ENCODE data around the gene RPLP2. TPM values are rescaled to one million over a fixed set of nuclear protein-coding genes. Genes with fewer than 3 reads are reported as not detected.

The RPLP2 gene
- total and polyA plus RNA-seq, 2 donors (not counting 1 experiment from before 2014, with no cell fraction given) = 525 to 3,947 TPM

GRCh38 chr11:799641-800316 lies 10.0 kb upstream of the RPLP2 start:
- WGBS (ENCODE audit: insufficient coverage) = 98% methylated on average over 32 of the region's 32 CpGs
- H3K4me3 Mint-ChIP-seq = peak overlapping the region; percentile 16
- intact Hi-C loops (cut with micrococcal nuclease) = loop anchor here (5.0 to 10.0 kb wide), 4 partner anchors 72 to 592 kb away; partner anchors contain the start of genes BET1L, HRAS, LRRC56 and PTDSS2
- peaks cover 21% of the 10 kb centered on the region for H3K4me1 Mint-ChIP-seq
- TF ChIP-seq, protein P1, sequence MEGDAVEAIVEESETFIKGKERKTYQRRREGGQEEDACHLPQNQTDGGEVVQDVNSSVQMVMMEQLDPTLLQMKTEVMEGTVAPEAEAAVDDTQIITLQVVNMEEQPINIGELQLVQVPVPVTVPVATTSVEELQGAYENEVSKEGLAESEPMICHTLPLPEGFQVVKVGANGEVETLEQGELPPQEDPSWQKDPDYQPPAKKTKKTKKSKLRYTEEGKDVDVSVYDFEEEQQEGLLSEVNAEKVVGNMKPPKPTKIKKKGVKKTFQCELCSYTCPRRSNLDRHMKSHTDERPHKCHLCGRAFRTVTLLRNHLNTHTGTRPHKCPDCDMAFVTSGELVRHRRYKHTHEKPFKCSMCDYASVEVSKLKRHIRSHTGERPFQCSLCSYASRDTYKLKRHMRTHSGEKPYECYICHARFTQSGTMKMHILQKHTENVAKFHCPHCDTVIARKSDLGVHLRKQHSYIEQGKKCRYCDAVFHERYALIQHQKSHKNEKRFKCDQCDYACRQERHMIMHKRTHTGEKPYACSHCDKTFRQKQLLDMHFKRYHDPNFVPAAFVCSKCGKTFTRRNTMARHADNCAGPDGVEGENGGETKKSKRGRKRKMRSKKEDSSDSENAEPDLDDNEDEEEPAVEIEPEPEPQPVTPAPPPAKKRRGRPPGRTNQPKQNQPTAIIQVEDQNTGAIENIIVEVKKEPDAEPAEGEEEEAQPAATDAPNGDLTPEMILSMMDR (IDR thresholded peaks at IDR 0.05) = no peak
- no peak for TF ChIP-seq EZH2 (IDR thresholded peaks at IDR 0.05; ENCODE audit: borderline replicate concordance, insufficient read depth, low read depth, low read length, poor library complexity, severe bottlenecking)
- H4K20me1 ChIP-seq (ENCODE audit: control insufficient read depth, insufficient read depth, low read length, poor library complexity, severe bottlenecking) = peaks cover 66% of the 10 kb centered on the region
- H3K27me3 Mint-ChIP-seq = no peaks in the 10 kb centered on the region
- H3K27me3 ChIP-seq (replicated peaks in 1 of 4; ENCODE audit: control extremely low read depth in 1 of 4, control insufficient read depth in 3 of 4, insufficient read depth in 4 of 4, low read length in 3 of 4) = no peaks in the 10 kb centered on the region
- peaks cover 27 to 50% of the 10 kb centered on the region in 2 donors for H3K4me1 ChIP-seq (ENCODE audit: control insufficient read depth in 2 of 2, insufficient read depth in 2 of 2, low read length in 2 of 2)
- no peak overlapping the region for H3K4me3 ChIP-seq (ENCODE audit: control extremely low read depth in 1 of 5, extremely low read depth in 1 of 5, insufficient read depth in 1 of 5, low read depth in 2 of 5, low read length in 4 of 5)
- H3K36me3 ChIP-seq (replicated peaks in 1 of 2; ENCODE audit: control extremely low read depth in 1 of 2, control insufficient read depth in 1 of 2, extremely low read depth in 1 of 2, insufficient read depth in 2 of 2, low read length in 1 of 2) = peaks cover 0 to 9% of the 10 kb centered on the region in 2 experiments
- no peaks in the 10 kb centered on the region for H3K9me3 Mint-ChIP-seq (ENCODE audit: insufficient read depth)
- H3K9me3 ChIP-seq (ENCODE audit: control extremely low read depth in 1 of 3, control insufficient read depth in 2 of 3, insufficient read depth in 1 of 3, low read length in 2 of 3) = no peaks in the 10 kb centered on the region
- no peak overlapping the region for H3K9ac ChIP-seq (ENCODE audit: low read length)
- ATAC-seq (ENCODE audit: low read depth) = no peak
- no peak for DNase-seq
- no peak overlapping the region for H3K4me2 ChIP-seq (replicated peaks; ENCODE audit: low read depth, low read length, poor library complexity, severe bottlenecking)
- ChIA-PET CTCF (interaction anchor here (1.3 kb wide), 2 partner anchors 9 to 43 kb away, joined by 3 to 5 read pairs; partner anchors contain the start of gene RPLP2), POLR2A (interaction anchor here (2.8 kb wide), 1 partner anchor 9 kb away, joined by 12 read pairs; the partner anchor contains the start of gene RPLP2)
- peaks cover 79% of the 10 kb centered on the region for H3K79me2 ChIP-seq (ENCODE audit: control insufficient read depth, insufficient read depth, low read length)
- no peak overlapping the region for H3K27ac Mint-ChIP-seq
- H2AFZ ChIP-seq (ENCODE audit: insufficient read depth, low read depth, low read length, poor library complexity, severe bottlenecking) = no peak overlapping the region
- H3K27ac ChIP-seq (ENCODE audit: low read length in 2 of 2) = no peak overlapping the region

- Histone ChIP-seq H3K4me1 (ENCODE audit: control insufficient read depth in 2 of 2, insufficient read depth in 2 of 2, low read length in 2 of 2) (peaks cover 23 to 46% of the 10 kb centered on the region in 2 donors), H3K79me2 (ENCODE audit: control insufficient read depth, insufficient read depth, low read length) (peaks cover 73% of the 10 kb centered on the region), H3K27ac (ENCODE audit: low read length in 2 of 2) (no peak overlapping the region), H3K27me3 (replicated peaks in 1 of 4; ENCODE audit: control extremely low read depth in 1 of 4, control insufficient read depth in 3 of 4, insufficient read depth in 4 of 4, low read length in 3 of 4) (no peaks in the 10 kb centered on the region), H3K4me2 (replicated peaks; ENCODE audit: low read depth, low read length, poor library complexity, severe bottlenecking) (no peak overlapping the region), H2AFZ (ENCODE audit: insufficient read depth, low read depth, low read length, poor library complexity, severe bottlenecking) (no peak overlapping the region), H3K9ac (ENCODE audit: low read length) (no peak overlapping the region), H3K9me3 (ENCODE audit: control extremely low read depth in 1 of 3, control insufficient read depth in 2 of 3, insufficient read depth in 1 of 3, low read length in 2 of 3) (no peaks in the 10 kb centered on the region), H3K36me3 (replicated peaks in 1 of 2; ENCODE audit: control extremely low read depth in 1 of 2, control insufficient read depth in 1 of 2, extremely low read depth in 1 of 2, insufficient read depth in 2 of 2, low read length in 1 of 2) (peaks cover 0 to 9% of the 10 kb centered on the region in 2 experiments), H3K4me3 (ENCODE audit: control extremely low read depth in 1 of 5, extremely low read depth in 1 of 5, insufficient read depth in 1 of 5, low read depth in 2 of 5, low read length in 4 of 5) (no peak overlapping the region), H4K20me1 (ENCODE audit: control insufficient read depth, insufficient read depth, low read length, poor library complexity, severe bottlenecking) (peaks cover 59% of the 10 kb centered on the region)
- intact Hi-C loops (cut with micrococcal nuclease) = no loop called here
- WGBS (ENCODE audit: insufficient coverage) = 95% methylated on average over 25 of the region's 30 CpGs
- DNase-seq (no peak), ATAC-seq (ENCODE audit: low read depth) (no peak)
- Mint-ChIP-seq H3K9me3 (ENCODE audit: insufficient read depth) (no peaks in the 10 kb centered on the region), H3K27me3 (no peaks in the 10 kb centered on the region), H3K4me1 (peaks cover 20% of the 10 kb centered on the region), H3K4me3 (no peak overlapping the region), H3K27ac (no peak overlapping the region)
- no peak for TF ChIP-seq EZH2 (IDR thresholded peaks at IDR 0.05; ENCODE audit: borderline replicate concordance, insufficient read depth, low read depth, low read length, poor library complexity, severe bottlenecking)
- TF ChIP-seq, protein P1 (IDR thresholded peaks at IDR 0.05) = no peak
- CTCF ChIA-PET = no interaction called here
- POLR2A ChIA-PET = interaction anchor here (0.6 kb wide), 2 partner anchors 22 to 36 kb away, joined by 5 to 6 read pairs; no protein-coding TSS in a partner anchor
Observed at GRCh38 chr11:800473-800872, 9.3 kb upstream of the RPLP2 start.
